ENCODE measurements around the gene TP53INP2. TPM values are rescaled to one million over a fixed set of nuclear protein-coding genes. Genes with fewer than 3 reads are reported as not detected.

TP53INP2 gene
- total and polyA plus RNA-seq, 2 of the 4 experiments (the other 2 are of a cell fraction), result 1.3 to 7.4 TPM

DNA sequence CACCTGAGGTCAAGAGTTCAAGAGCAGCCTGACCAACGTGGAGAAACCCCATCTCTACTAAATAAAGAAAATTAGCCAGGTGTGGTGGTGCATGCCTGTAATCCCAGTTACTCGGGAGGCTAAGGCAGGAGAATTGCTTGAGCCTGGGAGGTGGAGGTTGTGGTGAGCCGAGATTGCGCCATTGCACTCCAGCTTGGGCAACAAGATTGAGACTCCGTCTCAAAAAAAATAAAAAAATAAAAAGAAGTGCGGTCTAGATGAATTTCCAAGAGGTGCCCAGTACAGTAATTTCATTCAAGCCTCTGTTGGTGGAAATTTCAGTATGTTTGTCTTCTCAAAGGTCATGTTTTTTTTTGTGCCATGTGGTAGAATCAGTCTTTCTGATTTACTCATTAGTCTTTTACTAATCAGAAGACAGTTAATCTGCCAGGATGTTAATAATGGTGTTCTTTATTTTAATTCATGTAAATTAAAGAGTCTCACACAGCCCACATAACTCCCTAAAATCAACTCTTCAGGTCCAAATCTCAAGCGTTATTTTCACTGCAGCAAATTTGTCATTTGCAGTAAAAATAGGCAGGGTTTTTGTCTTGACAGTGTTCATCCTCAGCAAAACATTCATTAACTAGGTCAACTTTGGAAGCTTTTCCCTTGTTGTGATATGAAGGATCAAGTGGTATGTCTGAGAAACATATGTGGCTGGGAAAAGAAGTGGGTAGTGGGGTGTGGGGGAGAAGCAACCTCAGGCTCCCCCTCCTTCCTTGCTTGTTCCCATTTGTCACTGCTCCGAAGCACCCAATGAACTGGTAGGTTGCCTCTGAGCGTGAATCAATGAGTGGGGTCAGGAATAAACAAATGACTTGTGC, 13.3 kb downstream of the TP53INP2 start:
- H3K23ac ChIP-seq (ENCODE audit: low read depth, low read length), result no peak overlapping the region
- CTCF ChIA-PET, result interaction anchor here (0.7 kb wide), 1 partner anchor 87 kb away, joined by 4 read pairs; no protein-coding TSS in a partner anchor
- TF ChIP-seq CHD1 (IDR thresholded peaks at IDR 0.05; ENCODE audit: low read depth, low read length) (no peak), USF2 (IDR thresholded peaks at IDR 0.05; ENCODE audit: low read depth, low read length) (no peak), RAD21 (IDR thresholded peaks at IDR 0.05; ENCODE audit: low read length) (no peak), CEBPB (IDR thresholded peaks at IDR 0.05; ENCODE audit: low read depth, low read length) (no peak), NFE2L2 (IDR thresholded peaks at IDR 0.05; ENCODE audit: low read depth, low read length) (no peak), CTCF (conservative IDR thresholded peaks at IDR 0.05; ENCODE audit: low read depth, low read length) (no peak), RCOR1 (IDR thresholded peaks at IDR 0.05; ENCODE audit: insufficient replicate concordance, low read length) (no peak), FOS (IDR thresholded peaks at IDR 0.05; ENCODE audit: low read depth, low read length) (no peak), BHLHE40 (IDR thresholded peaks at IDR 0.05; ENCODE audit: low read depth, low read length) (no peak), MXI1 (IDR thresholded peaks at IDR 0.05; ENCODE audit: borderline replicate concordance, low read depth, low read length) (no peak), MAFK (IDR thresholded peaks at IDR 0.05; ENCODE audit: low read depth, low read length) (no peak), SMC3 (IDR thresholded peaks at IDR 0.05; ENCODE audit: low read depth, low read length) (no peak), RFX5 (IDR thresholded peaks at IDR 0.05; ENCODE audit: low read depth, low read length) (no peak), POLR2A (IDR thresholded peaks at IDR 0.05; ENCODE audit: low read depth, low read length) (no peak)
- TF ChIP-seq, protein P1, sequence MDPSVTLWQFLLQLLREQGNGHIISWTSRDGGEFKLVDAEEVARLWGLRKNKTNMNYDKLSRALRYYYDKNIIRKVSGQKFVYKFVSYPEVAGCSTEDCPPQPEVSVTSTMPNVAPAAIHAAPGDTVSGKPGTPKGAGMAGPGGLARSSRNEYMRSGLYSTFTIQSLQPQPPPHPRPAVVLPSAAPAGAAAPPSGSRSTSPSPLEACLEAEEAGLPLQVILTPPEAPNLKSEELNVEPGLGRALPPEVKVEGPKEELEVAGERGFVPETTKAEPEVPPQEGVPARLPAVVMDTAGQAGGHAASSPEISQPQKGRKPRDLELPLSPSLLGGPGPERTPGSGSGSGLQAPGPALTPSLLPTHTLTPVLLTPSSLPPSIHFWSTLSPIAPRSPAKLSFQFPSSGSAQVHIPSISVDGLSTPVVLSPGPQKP (IDR thresholded peaks at IDR 0.05; ENCODE audit: borderline replicate concordance, low read depth, low read length), result no peak

More for the DNA sequence above, 13.3 kb downstream of the TP53INP2 start:
- Histone ChIP-seq H3K79me1 (ENCODE audit: low read depth in 1 of 2, low read length in 2 of 2) (peaks cover 0 to 31% of the 10 kb centered on the region in 2 experiments; a peak in 2 of 4 replicates), H2BK120ac (ENCODE audit: low read depth, low read length) (no peak overlapping the region), H3K4me3 (ENCODE audit: insufficient read depth, low read depth, low read length) (no peak overlapping the region), H3K9me3 (ENCODE audit: control insufficient read depth, insufficient read depth, low read length) (no peaks in the 10 kb centered on the region), H4K8ac (ENCODE audit: low read depth in 2 of 2, low read length in 2 of 2) (no peak overlapping the region), H3K18ac (ENCODE audit: low read depth, low read length) (no peak overlapping the region), H3K4ac (ENCODE audit: low read depth, low read length) (no peak overlapping the region), H2AK5ac (ENCODE audit: low read depth, low read length) (no peak overlapping the region), H3K36me3 (ENCODE audit: control insufficient read depth, insufficient read depth, low read length) (peaks cover 17% of the 10 kb centered on the region), H2BK15ac (ENCODE audit: low read depth, low read length) (no peak overlapping the region), H2AFZ (replicated peaks; ENCODE audit: low read length, poor library complexity) (no peak overlapping the region), H3K4me1 (ENCODE audit: control insufficient read depth, insufficient read depth, low read length) (peaks cover 13% of the 10 kb centered on the region), H3K9me1 (ENCODE audit: insufficient read depth, low read length) (peaks cover 25% of the 10 kb centered on the region), H4K5ac (ENCODE audit: low read depth, low read length) (no peak overlapping the region), H3K27me3 (ENCODE audit: control insufficient read depth, insufficient read depth, low read length) (no peaks in the 10 kb centered on the region), H3K27ac (ENCODE audit: insufficient read depth, low read length) (no peak overlapping the region), H2BK5ac (ENCODE audit: low read depth, low read length, poor library complexity, severe bottlenecking) (no peak overlapping the region), H3K14ac (replicated peaks; ENCODE audit: low read depth, low read length) (no peak overlapping the region), H3K4me2 (ENCODE audit: low read depth, low read length) (no peak overlapping the region), H4K20me1 (ENCODE audit: insufficient read depth, low read length) (peaks cover 18% of the 10 kb centered on the region; the same call in 1 of the 2 replicates), H3K56ac (ENCODE audit: extremely low read depth, insufficient read depth, low read length) (no peak overlapping the region), H3K9ac (ENCODE audit: low read depth, low read length) (no peak overlapping the region), H2AK9ac (replicated peaks; ENCODE audit: low read depth, low read length, poor library complexity) (no peak overlapping the region), H2BK20ac (ENCODE audit: low read depth, low read length) (no peak overlapping the region), H4K91ac (ENCODE audit: insufficient read depth, low read depth, low read length) (no peak overlapping the region)
- no peak for ATAC-seq (ENCODE audit: low read depth)
- in situ Hi-C loops (cut with MboI; ENCODE audit: low sequenced_read_pairs) (loop anchor here (10.0 kb wide), 1 partner anchor 413 kb away; the partner anchor contains the start of gene AHCY), dilution Hi-C loops (cut with HindIII; ENCODE audit: low sequenced_read_pairs, unreplicated experiment) (no loop called here), intact Hi-C loops (cut with micrococcal nuclease) (no loop called here)
- POLR2A ChIA-PET (ENCODE audit: unreplicated experiment), result no interaction called here
- DNase-seq, result no peak
- 100% methylated on average over 1 of the region's 9 CpGs; no CpG with 5 or more reads in 1 of the 2 experiments for WGBS, 2 experiments (ENCODE audit: extremely low coverage in 2 of 2, insufficient read length in 1 of 2)
- BruUV-seq (replicated peaks), result no TSS peak
